Activated naive CD4-positive, alpha-beta T cell treated with anti-CD3 and anti-CD28 coated beads for 36 hours (primary cell): Measurements from ENCODE around the gene TRIM41. TPM values are rescaled to one million over a fixed set of nuclear protein-coding genes. Genes with fewer than 3 reads are reported as not detected.
A peak's percentile ranks its signal among the peaks of the same experiment; 100 is the strongest.

Experiments used
- CTCF ChIA-PET: fragments of 350-600 bp; sonication (Branson Sonifier 250); formaldehyde crosslinking; loops from one replicate; lab custom pipeline; 2021; ENCODE audit warnings: antibody characterized with exemption; lab: Charles Lee
- DNase-seq: peaks from one replicate; pipeline ENCODE4 v3.0.0-alpha.2; 2020
- H3K27ac Mint-ChIP-seq: one replicate; pipeline ENCODE4 v1.8.0; 2021; ENCODE audit warnings: mild to moderate bottlenecking, mixed read lengths
- H3K27me3 Mint-ChIP-seq: one replicate; pipeline ENCODE4 v1.8.0; 2021; ENCODE audit warnings: low read depth, mixed read lengths
- H3K36me3 Mint-ChIP-seq: one replicate; pipeline ENCODE4 v1.8.0; 2021; ENCODE audit warnings: low read depth, mixed read lengths
- H3K4me1 Mint-ChIP-seq: one replicate; pipeline ENCODE4 v1.8.0; 2021; ENCODE audit warnings: low read depth, mixed read lengths
- H3K4me3 Mint-ChIP-seq: one replicate; pipeline ENCODE4 v1.8.0; 2021; ENCODE audit warnings: mild to moderate bottlenecking, moderate library complexity, mixed read lengths
- H3K9me3 Mint-ChIP-seq: one replicate; pipeline ENCODE4 v1.8.0; 2021; ENCODE audit warnings: mixed read lengths
- intact Hi-C: fragments of 100-400 bp; cut with micrococcal nuclease; formaldehyde crosslinking; loops from one replicate; pipeline ENCODE4 v1.15.1; 2023
- total RNA-seq, 2 experiments: library from RNA; stranded (reverse); gene quantifications; one replicate each; pipeline ENCODE4 v1.2.3, GENCODE V29; 2021

TRIM41 gene
- total RNA-seq, 2 experiments from 2014 or later = 36.5 to 37.3 TPM

DNA sequence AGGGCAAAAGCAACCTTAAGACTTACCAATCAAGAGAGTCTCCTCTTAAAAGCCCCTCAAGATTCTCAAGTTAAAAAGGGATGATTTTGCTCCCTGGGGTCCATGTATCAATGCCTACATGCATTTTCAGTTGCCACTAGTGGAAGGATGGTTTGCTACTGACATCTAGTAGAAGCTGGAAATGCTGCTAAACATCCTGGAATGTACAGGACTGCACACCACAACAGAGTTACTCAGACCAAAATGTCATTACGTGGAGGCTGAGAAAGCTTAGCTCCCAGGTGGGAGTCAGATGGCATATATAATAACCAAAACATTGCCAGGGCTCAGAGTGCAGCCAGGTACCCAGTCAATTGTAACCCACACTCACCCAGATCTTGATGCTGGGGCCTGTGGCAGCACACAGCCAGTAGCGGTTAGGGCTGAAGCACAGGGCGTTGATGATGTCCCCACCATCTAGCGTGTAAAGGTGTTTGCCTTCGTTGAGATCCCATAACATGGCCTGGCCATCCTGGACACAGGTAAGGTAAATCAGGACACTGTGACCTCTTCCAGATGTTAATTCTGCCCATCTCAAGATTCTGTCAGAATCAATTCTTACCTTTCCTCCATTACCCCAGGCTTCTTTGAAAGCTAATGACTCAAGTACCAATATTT, 14.8 kb downstream of the TRIM41 start:
- Mint-ChIP-seq H3K27me3 (no peaks in the 10 kb centered on the region), H3K4me1 (peaks cover 44% of the 10 kb centered on the region), H3K4me3 (peak overlapping the region; percentile 34), H3K36me3 (peaks cover 73% of the 10 kb centered on the region), H3K9me3 (no peaks in the 10 kb centered on the region), H3K27ac (peak overlapping the region; percentile 59)
- CTCF ChIA-PET = no interaction called here
- no peak for DNase-seq
- intact Hi-C loops = no loop called here

DNA sequence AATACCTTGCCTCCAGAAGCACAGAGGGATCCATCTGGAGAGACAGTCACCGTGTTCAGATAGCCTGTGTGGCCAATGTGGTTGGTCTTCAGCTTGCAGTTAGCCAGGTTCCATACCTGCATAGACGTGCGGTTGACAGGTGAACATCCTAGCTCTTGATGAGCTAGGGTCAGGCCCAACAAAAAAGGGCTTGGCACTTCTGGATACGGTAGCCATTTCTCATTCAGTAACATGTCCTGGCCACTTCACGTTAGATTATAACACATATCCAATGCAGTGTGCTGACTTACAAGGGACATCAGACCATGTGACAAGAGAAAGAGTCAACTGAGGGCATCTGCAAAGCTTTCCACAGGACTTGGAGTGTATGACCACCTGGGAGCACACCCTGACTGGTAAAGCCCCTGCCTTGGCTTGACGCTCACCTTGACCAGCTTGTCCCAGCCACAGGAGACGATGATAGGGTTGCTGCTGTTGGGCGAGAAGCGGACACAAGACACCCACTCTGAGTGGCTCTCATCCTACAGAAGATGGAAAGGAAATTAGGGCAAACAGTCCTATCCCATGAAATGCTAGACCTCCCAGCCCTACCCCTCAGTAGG, 16.1 kb downstream of the TRIM41 start:
- CTCF ChIA-PET = no interaction called here
- H3K9me3 Mint-ChIP-seq = no peaks in the 10 kb centered on the region
- H3K4me3 Mint-ChIP-seq = no peak overlapping the region
- no peaks in the 10 kb centered on the region for H3K27me3 Mint-ChIP-seq
- H3K27ac Mint-ChIP-seq = peak overlapping the region; percentile 59
- intact Hi-C loops = no loop called here
- H3K4me1 Mint-ChIP-seq = peaks cover 44% of the 10 kb centered on the region
- peaks cover 82% of the 10 kb centered on the region for H3K36me3 Mint-ChIP-seq
- no peak for DNase-seq

DNA sequence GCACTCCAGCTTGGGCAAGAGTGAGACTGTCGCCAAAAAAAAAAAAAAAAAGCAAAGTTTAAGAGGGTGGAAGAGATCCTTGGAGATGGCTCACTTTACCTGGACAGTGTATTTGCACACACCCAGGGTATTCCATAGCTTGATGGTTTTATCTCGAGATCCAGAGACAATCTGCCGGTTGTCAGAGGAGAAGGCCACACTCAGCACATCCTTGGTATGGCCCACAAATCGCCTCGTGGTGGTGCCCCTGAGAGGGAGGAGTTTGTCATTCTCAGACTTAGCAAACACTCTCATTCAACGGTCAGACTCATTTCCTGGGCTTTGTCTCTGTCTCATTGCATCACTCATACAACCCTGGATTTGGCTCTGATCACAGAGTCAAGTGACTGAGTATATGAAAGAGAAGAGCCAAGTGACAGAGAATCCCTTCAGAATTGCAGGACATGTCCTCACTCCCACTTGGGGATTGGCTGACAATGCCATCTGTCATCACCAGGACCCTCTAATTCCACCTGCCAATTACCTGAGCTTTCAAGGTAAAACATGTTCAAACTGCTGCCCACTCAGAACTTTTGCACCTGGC, 18.4 kb downstream of the TRIM41 start:
- H3K4me1 Mint-ChIP-seq = peaks cover 55% of the 10 kb centered on the region
- H3K27me3 Mint-ChIP-seq = no peaks in the 10 kb centered on the region
- peak overlapping the region; percentile 99 for H3K27ac Mint-ChIP-seq
- intact Hi-C loops = loop anchor here (5.0 kb wide), 1 partner anchor 1619 kb away; the partner anchor contains the start of gene HNRNPH1
- H3K9me3 Mint-ChIP-seq = no peaks in the 10 kb centered on the region
- CTCF ChIA-PET = interaction anchor here (0.6 kb wide), 1 partner anchor 10 kb away, joined by 3 read pairs; no protein-coding TSS in a partner anchor
- peak; percentile 84 for DNase-seq
- H3K36me3 Mint-ChIP-seq = peaks cover 75% of the 10 kb centered on the region
- H3K4me3 Mint-ChIP-seq = peak overlapping the region; percentile 93

DNA sequence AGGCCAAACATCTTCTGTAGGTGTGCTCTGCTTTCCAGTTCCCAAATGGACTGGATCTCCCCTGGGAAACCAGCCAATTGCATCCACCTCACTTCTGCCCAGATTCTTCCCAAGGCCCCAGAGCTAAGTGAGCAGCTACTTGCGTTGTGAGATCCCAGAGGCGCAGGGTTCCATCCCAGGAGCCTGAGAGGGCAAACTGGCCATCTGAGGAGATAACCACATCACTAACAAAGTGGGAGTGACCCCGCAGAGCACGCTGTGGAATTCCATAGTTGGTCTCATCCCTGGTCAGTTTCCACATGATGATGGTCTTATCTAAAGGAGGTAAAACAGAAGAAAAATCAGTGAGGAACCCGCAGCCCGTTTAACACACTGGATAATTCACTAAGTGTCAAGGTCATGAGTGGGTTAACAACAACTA, 19.0 kb downstream of the TRIM41 start:
- no peaks in the 10 kb centered on the region for H3K9me3 Mint-ChIP-seq
- H3K4me3 Mint-ChIP-seq = peak overlapping the region; percentile 93
- peaks cover 56% of the 10 kb centered on the region for H3K4me1 Mint-ChIP-seq

DNA sequence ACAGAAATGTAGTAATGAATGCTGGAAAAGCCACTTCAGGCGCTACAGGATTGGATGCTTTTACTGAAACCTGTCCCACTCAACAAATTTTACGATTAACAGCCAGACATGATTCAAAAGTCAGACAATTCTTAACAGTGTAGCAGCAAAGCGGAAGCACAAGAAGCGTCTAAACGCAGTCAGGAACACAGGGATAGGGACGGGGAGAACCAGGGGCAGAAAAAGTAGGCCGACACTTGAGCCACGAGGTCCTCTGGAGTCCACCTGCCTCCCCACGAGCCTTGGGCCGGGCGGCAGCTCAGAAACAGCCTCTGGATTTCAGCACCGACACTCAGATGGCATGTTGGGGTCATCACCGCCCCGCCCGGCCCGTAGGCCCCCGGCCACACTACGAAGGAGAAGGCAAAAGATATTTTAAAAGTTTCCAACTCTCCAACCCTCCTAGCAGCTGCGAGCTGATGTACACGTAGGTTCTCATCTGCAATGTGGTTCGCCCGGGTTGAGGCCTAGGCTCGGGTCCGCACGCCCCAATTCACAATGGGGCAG, 20.0 kb downstream of the TRIM41 start:
- CTCF ChIA-PET = no interaction called here
- Mint-ChIP-seq H3K9me3 (no peaks in the 10 kb centered on the region), H3K27me3 (no peaks in the 10 kb centered on the region), H3K4me3 (peak overlapping the region; percentile 93), H3K36me3 (peaks cover 65% of the 10 kb centered on the region), H3K27ac (peak overlapping the region; percentile 99), H3K4me1 (peaks cover 58% of the 10 kb centered on the region)
- no peak for DNase-seq
- intact Hi-C loops = loop anchor here (5.0 kb wide), 1 partner anchor 1621 kb away; the partner anchor contains the start of gene HNRNPH1

More for the DNA sequence above, 19.0 kb downstream of the TRIM41 start:
- peaks cover 70% of the 10 kb centered on the region for H3K36me3 Mint-ChIP-seq
- intact Hi-C loops = loop anchor here (5.0 kb wide), 1 partner anchor 1620 kb away; the partner anchor contains the start of gene HNRNPH1
- no peaks in the 10 kb centered on the region for H3K27me3 Mint-ChIP-seq
- H3K27ac Mint-ChIP-seq = peak overlapping the region; percentile 99
- DNase-seq = no peak
- CTCF ChIA-PET = no interaction called here

DNA sequence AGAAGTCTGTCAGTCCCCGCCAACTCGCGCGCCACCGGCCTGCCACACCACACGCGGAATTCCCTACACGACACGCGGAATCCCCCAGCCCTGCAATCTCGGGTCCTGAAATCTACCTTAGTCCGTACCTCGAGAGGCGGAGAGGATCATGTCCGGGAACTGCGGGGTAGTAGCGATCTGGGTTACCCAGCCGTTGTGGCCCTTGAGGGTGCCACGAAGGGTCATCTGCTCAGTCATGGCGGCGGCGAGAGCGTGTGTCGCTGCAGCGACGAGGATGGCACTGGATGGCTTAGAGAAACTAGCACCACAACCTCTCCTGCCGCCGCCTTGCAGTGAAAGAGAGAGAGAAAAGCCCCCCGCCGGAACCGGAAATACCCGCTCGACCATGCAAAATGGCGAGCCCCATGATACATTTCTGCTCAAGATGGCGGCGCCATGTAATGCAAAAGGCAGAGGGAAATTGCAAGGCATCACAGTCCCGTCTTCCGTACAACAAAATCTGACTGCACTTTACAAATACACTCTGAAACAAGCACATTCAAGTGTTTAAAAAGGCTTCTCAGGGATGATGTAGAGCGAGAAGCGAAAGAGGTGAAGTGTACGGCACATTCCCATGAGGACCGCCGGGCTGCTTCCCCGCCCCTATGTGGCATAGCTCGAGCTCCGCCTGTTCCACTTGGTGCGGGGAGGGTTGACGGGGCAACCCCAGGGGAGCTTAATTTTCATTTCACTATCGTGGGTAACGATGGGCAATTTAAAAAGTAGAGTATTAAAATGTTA, 20.7 kb downstream of the TRIM41 start, which contains the start of gene RACK1:
TSS of gene RACK1 (minus strand) at position 343 of the 780 bp plus-strand sequence. CDS start at position 237, 106 bp downstream.
- intact Hi-C loops = loop anchor here (1.0 to 5.0 kb wide), 7 partner anchors 18 to 1621 kb away; partner anchors contain the start of genes HNRNPH1, TRIM41 and TRIM52
- DNase-seq = peak; percentile 94
- no peaks in the 10 kb centered on the region for H3K9me3 Mint-ChIP-seq
- peak within 1 kb of the TSS; percentile 99 for H3K27ac Mint-ChIP-seq
- H3K4me1 Mint-ChIP-seq = peaks cover 60% of the 10 kb centered on the region
- CTCF ChIA-PET = no interaction called here
- H3K27me3 Mint-ChIP-seq = no peaks in the 10 kb centered on the region
- peak within 1 kb of the TSS; percentile 95 for H3K4me3 Mint-ChIP-seq
- H3K36me3 Mint-ChIP-seq = peaks cover 60% of the 10 kb centered on the region

DNA sequence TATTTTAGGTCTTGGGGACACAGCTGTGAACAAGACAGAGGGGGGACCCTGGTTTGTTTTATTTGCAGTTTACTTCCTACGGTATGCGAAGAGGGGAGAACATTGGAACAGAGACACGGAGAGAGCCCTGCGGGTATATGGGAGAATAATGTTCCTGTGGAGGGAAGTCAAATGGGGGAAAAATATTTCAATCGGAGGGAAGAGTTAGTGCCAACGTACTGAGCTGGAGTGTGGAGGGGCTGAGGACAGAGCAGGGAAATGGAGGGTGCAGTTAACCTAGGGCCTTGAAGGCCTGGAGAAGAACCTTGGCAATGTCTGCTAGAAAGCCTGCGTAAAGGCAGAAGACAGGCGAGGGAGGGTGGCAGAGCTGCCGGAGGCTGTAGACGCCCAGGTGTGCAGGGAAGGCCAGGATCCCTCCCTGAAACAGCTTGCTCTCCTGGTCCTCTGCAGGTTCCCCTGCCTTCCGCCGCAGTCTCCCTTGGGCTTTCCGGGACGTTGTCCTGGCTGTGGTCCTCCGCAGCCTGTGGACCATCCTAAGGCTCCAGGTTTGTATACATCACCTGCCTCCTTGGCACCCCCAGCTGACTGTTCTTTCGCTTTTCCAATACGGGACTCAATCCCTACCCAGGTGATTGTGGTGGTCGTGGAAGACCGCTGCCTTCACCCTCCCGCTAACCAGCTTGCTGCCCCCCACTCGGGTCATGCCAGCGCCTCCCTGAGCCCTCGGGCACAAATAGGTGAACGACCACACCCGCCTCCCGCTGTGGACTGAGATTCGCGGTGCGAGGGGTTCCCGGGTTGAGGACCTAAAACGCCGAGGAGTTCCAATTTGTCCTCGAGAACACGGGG, 22.6 kb downstream of the TRIM41 start:
- no peaks in the 10 kb centered on the region for H3K27me3 Mint-ChIP-seq
- H3K36me3 Mint-ChIP-seq = peaks cover 44% of the 10 kb centered on the region
- intact Hi-C loops = no loop called here
- DNase-seq = no peak
- CTCF ChIA-PET = interaction anchor here (0.8 to 1.8 kb wide), 5 partner anchors 10 to 73 kb away, joined by 3 to 6 read pairs (median 4); no protein-coding TSS in a partner anchor
- peak overlapping the region; percentile 95 for H3K4me3 Mint-ChIP-seq
- H3K4me1 Mint-ChIP-seq = peaks cover 62% of the 10 kb centered on the region
- H3K9me3 Mint-ChIP-seq = no peaks in the 10 kb centered on the region
- H3K27ac Mint-ChIP-seq = peak overlapping the region; percentile 99

DNA sequence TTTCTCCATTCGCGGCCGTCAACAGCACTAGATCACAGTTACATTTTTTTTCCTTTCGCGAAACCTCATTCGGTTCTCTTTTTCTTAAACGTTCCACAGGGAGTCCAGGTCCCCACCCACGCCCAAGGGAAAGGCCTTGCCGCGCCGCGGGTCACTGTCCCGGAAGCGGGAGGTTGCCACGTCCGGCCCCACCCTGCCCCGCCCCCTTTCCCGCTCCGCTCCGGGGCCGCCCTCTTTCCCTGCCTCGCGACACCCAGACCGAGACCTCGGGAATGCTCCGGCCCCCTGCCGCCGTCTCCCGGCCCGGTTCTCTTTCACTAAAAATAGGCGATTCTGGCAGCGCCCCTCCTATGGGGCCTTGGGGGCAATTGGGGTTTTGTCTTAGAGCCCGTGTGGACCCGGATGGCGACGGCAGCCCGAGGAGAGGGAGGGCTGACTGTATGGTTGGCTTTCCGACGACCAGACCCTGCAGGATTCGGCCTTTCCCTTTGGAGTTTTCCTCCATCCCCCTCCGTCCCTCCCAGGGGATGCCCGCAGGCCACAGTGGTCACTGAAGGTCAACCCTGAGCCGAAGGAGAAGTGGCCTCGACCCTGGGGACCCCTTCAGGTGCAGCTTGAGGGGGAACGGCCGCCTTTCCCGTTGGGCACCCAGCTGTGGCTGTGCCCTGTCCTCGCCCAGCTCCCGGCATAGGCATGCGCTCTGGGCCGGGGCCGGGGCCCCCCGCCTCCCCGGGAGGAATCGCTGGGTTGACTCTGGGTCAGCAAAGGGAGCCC, 23.4 kb downstream of the TRIM41 start:
- H3K27ac Mint-ChIP-seq = peak overlapping the region; percentile 99
- DNase-seq = peak; percentile 89
- H3K4me1 Mint-ChIP-seq = peaks cover 58% of the 10 kb centered on the region
- H3K9me3 Mint-ChIP-seq = no peaks in the 10 kb centered on the region
- H3K27me3 Mint-ChIP-seq = no peaks in the 10 kb centered on the region
- peak overlapping the region; percentile 95 for H3K4me3 Mint-ChIP-seq
- CTCF ChIA-PET = interaction anchor here (0.8 to 1.8 kb wide), 5 partner anchors 9 to 74 kb away, joined by 3 to 6 read pairs (median 4); no protein-coding TSS in a partner anchor
- peaks cover 38% of the 10 kb centered on the region for H3K36me3 Mint-ChIP-seq
- intact Hi-C loops = no loop called here

DNA sequence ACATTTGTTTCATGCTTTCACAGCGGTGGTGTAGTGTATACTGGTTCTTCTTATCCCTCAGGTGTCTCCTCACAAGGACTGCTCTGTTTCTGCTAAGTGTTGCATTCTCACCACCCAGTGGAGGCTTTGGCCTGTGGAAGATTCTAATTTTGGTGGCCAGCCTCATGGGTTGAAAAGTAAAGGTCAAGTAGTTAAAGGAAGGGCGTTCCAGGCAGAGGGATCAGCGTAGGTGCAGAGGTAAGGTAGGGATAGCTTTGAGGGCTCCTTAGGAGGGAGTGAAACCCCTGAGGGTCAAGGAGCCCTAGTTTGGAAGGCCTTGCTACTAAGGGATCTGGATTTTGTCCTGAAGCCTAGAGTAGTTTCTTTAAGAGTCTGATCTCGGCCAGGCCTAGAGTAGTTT, 25.2 kb downstream of the TRIM41 start:
- intact Hi-C loops = no loop called here
- Mint-ChIP-seq H3K9me3 (no peaks in the 10 kb centered on the region), H3K4me1 (peaks cover 56% of the 10 kb centered on the region)

DNA sequence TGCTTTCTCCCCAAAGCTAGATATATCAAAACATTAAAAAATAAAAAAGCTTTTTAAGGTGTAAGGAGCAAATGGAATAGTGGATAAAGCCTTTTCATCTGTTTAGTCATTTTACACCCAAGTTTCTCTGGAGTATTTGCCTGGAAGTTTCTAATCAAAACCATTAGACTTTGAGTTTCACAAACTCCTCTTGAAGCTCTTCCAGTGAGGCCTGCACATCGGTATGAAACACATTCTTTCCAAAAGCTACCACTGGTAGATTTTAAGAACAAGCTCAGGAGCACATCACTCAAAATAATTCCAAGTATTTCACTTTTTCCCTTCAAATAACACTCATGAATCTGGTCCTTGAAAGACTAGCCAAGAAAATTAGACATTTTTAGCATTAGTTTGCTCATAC, 32.2 kb downstream of the TRIM41 start:
- H3K27me3 Mint-ChIP-seq = no peaks in the 10 kb centered on the region
- CTCF ChIA-PET = interaction anchor here (1.2 kb wide), 1 partner anchor 10 kb away, joined by 4 read pairs; no protein-coding TSS in a partner anchor
- DNase-seq = no peak
- H3K4me1 Mint-ChIP-seq = peaks cover 63% of the 10 kb centered on the region
- H3K27ac Mint-ChIP-seq = peak overlapping the region; percentile 20
- H3K36me3 Mint-ChIP-seq = peaks cover 33% of the 10 kb centered on the region
- no peak overlapping the region for H3K4me3 Mint-ChIP-seq
- H3K9me3 Mint-ChIP-seq = no peaks in the 10 kb centered on the region
- intact Hi-C loops = no loop called here

More for the DNA sequence above, 25.2 kb downstream of the TRIM41 start:
- Mint-ChIP-seq H3K36me3 (peaks cover 25% of the 10 kb centered on the region), H3K27me3 (no peaks in the 10 kb centered on the region), H3K4me3 (peak overlapping the region; percentile 95), H3K27ac (peak overlapping the region; percentile 99)
- DNase-seq = no peak
- CTCF ChIA-PET = no interaction called here
